ENCODE data around the gene THSD8. TPM values are rescaled to one million over a fixed set of nuclear protein-coding genes. Genes with fewer than 3 reads are reported as not detected.
"Not testable (repeated sequence)": the region's sequence is repeated elsewhere in the genome, so short reads cannot be mapped to it uniquely, and the experiment has no call there.

The THSD8 gene
- polyA plus RNA-seq, 1 donor from 2014 or later: 6.4 TPM

- H3K9me3 Mint-ChIP-seq: peaks cover 0 to 13% (median 0%) of the 10 kb centered on the region in 3 donors
- peak overlapping the region; percentile 2 to 79 (median 62) for H3K4me3 Mint-ChIP-seq
- H3K4me1 Mint-ChIP-seq: peaks cover 5 to 27% (median 17%) of the 10 kb centered on the region in 3 donors
- peaks cover 71% of the 10 kb centered on the region for H3K27me3 Mint-ChIP-seq
- H3K36me3 Mint-ChIP-seq: no peaks in the 10 kb centered on the region
- peak overlapping the region in 1 of 3 donors; percentile 15 for H3K27ac Mint-ChIP-seq
These were observed 37.3 kb downstream of the THSD8 start for GRCh38 chr19:12838886-12839756.

DNA sequence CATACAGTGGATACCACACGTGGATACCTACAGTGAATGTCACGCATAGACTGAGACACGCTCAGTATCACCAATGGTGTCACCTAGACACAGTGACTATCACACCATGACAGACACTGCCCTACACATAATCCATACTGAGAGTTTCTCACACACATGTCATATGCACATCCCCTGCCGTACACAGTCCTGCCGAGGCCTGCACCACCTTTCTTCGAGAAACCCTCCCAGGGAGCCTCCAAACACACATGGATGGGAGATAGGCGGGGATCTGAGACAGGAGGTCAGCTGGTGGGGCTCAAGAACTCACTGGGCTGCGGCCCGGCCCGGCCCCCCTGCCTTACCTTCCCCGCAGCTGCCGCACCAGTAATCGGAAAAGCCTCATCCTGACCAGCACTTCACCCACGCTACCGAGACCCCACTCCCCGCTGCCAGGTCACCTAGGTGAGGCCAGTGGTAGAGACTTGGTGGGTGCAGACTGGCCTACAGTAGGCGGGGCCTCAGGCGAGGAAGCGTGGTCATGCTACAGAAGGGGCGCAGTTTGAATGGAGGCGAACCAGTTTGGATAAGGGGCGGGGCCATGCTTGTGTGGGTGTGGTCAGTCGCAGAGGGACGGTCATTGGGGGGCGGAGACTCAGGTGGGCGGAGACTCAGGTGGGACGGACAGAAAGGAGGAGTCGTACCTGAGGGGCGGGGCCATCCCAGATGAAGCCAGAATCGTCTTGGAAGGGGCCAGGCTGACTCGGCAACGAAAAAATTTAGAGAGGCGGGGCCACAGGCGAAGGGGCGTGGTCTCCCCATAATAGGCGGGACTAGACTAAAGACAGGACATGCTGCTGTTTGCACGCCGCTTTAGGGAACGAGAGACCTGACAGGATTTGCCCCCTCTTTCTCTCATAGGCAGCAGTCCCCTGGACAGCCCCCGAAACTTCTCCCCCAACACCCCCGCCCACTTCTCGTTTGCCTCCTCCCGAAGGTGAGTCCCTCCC, 38.5 kb downstream of the THSD8 start:
- Mint-ChIP-seq H3K4me3 (peak overlapping the region in 2 of 4 donors; percentile 24 to 81), H3K4me1 (peaks cover 5 to 22% (median 12%) of the 10 kb centered on the region in 3 donors), H3K27ac (peak overlapping the region in 1 of 3 donors; percentile 52), H3K36me3 (no peaks in the 10 kb centered on the region), H3K9me3 (peaks cover 0 to 10% (median 0%) of the 10 kb centered on the region in 3 donors), H3K27me3 (peaks cover 59% of the 10 kb centered on the region)

GRCh38 chr19:12841094-12841493, 39.2 kb downstream of the THSD8 start:
- H3K27ac Mint-ChIP-seq: peak overlapping the region in 2 of 3 donors; percentile 52 to 69
- no peaks in the 10 kb centered on the region for H3K36me3 Mint-ChIP-seq
- peaks cover 53% of the 10 kb centered on the region for H3K27me3 Mint-ChIP-seq
- H3K9me3 Mint-ChIP-seq: peaks cover 0 to 10% (median 0%) of the 10 kb centered on the region in 3 donors
- H3K4me3 Mint-ChIP-seq: peak overlapping the region in 3 of 4 donors; percentile 24 to 75 (median 34)
- H3K4me1 Mint-ChIP-seq: peaks cover 5 to 18% (median 12%) of the 10 kb centered on the region in 3 donors

GRCh38 chr19:12842511-12842910, 40.6 kb downstream of the THSD8 start:
- peaks cover 1 to 17% (median 12%) of the 10 kb centered on the region in 3 donors for H3K4me1 Mint-ChIP-seq
- no peaks in the 10 kb centered on the region for H3K36me3 Mint-ChIP-seq
- no peak overlapping the region for H3K27ac Mint-ChIP-seq
- H3K4me3 Mint-ChIP-seq: no peak overlapping the region
- H3K9me3 Mint-ChIP-seq: peaks cover 0 to 6% (median 0%) of the 10 kb centered on the region in 3 donors
- H3K27me3 Mint-ChIP-seq: peaks cover 48% of the 10 kb centered on the region

DNA sequence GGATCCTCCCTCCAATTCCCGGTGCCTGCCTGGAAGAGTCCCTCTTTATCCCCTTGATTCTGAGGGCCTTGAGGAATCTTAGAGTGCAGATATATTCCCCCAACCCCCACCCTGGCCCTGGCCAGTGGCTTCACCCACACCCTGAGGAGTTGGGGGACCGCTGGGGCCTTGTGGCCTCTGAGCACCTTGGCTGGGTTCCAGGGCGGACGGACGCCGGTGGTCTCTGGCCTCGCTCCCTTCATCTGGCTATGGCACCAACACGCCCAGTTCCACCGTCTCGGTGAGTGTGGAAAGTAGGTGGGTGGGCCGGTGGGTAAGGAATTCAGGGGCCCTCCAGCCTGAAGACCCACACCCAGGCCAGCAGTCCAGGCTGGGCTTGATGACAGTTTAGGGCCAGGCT, 41.5 kb downstream of the THSD8 start:
- no peak overlapping the region for H3K4me3 Mint-ChIP-seq
- H3K4me1 Mint-ChIP-seq: peaks cover 0 to 18% (median 15%) of the 10 kb centered on the region in 3 donors
- no peaks in the 10 kb centered on the region for H3K36me3 Mint-ChIP-seq
- no peak overlapping the region for H3K27ac Mint-ChIP-seq
- H3K9me3 Mint-ChIP-seq: peaks cover 0 to 6% (median 0%) of the 10 kb centered on the region in 3 donors
- peaks cover 43% of the 10 kb centered on the region for H3K27me3 Mint-ChIP-seq

GRCh38 chr19:12843999-12844732, 42.3 kb downstream of the THSD8 start:
- peaks cover 39% of the 10 kb centered on the region for H3K27me3 Mint-ChIP-seq
- no peak overlapping the region for H3K4me3 Mint-ChIP-seq
- H3K4me1 Mint-ChIP-seq: peaks cover 0 to 17% (median 13%) of the 10 kb centered on the region in 3 donors
- H3K36me3 Mint-ChIP-seq: no peaks in the 10 kb centered on the region
- H3K27ac Mint-ChIP-seq: no peak overlapping the region
- H3K9me3 Mint-ChIP-seq: peaks cover 0 to 6% (median 0%) of the 10 kb centered on the region in 3 donors

DNA sequence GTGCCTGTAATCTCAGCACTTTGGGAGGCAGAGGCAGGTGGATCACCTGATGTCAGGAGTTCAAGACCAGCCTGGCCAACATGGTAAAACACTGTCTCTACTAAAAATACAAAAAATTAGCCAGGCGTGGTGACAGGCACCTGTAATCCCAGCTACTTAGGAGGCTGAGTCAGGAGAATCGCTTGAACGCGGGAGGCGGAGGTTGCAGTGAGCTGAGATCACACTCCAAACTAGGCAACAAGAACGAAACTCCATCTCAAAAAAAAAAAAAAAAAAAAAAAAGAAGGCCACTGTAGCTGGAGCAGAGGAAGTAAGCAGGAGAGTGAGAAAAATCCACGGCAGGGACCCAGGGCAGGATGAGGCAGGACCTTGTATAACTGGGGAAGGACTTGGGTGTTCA, 44.7 kb downstream of the THSD8 start:
- not testable (repeated sequence) for H3K27ac Mint-ChIP-seq, H3K9me3 Mint-ChIP-seq, H3K4me1 Mint-ChIP-seq, H3K36me3 Mint-ChIP-seq
- Mint-ChIP-seq H3K27me3 (peaks cover 16% of the 10 kb centered on the region), H3K4me3 (peak overlapping the region in 1 of 4 donors; percentile 45)

DNA sequence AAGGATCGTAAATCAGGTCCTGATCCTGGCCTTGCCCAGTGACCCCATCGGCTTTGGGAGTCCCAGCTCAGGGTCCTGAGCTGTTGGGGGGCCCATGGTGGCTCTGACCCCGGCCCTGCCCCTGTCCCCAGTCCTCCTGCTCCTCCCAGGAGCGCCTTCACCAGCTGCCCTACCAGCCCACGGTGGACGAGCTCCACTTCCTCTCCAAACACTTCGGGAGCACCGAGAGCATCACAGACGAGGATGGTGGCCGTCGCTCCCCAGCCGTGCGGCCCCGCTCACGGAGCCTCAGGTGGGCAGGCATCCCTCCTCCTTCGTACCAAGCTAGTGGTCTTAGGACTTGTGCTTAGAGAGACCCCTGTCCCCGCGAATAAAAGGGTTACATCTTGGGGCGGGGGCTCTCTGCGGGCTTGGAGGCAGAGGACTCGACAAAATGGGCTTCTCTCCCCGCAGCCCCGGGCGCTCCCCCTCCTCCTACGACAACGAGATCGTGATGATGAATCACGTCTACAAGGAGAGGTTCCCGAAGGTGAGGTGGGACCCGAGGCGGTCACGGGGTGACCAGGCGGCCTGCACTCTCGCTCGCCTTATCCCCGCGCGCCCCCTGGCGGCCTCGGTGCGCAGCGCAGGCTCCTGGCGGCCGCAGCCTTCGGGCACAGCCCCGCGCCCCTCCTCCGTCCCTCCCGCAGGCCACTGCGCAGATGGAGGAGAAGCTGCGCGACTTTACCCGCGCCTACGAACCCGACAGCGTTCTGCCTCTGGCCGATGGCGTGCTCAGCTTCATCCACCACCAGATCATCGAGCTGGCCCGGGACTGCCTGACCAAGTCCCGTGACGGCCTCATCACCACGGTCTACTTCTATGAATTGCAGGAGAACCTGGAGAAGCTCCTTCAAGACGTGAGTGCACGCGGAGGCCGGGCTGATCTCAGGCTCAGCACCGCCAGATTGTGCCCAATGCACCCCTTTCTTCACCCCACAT, 45.6 kb downstream of the THSD8 start:
- Mint-ChIP-seq H3K27ac (no peak overlapping the region), H3K4me3 (peak overlapping the region in 2 of 4 donors; percentile 8 to 72), H3K4me1 (peaks cover 0 to 3% (median 1%) of the 10 kb centered on the region in 3 donors), H3K36me3 (no peaks in the 10 kb centered on the region), H3K9me3 (no peaks in the 10 kb centered on the region), H3K27me3 (peaks cover 12% of the 10 kb centered on the region)

Other genes with a start within 250 kb of the THSD8 start
- 6.7 TPM for gene ZNF490, start 191.3 kb upstream of the THSD8 start, polyA plus RNA-seq
- 13.3 TPM for gene ZNF791, start 191.1 kb upstream of the THSD8 start, polyA plus RNA-seq
- gene MAN2B1, start 135.3 kb upstream of the THSD8 start, polyA plus RNA-seq: 99.6 TPM
- 18.4 TPM for gene WDR83, start 135.3 kb upstream of the THSD8 start, polyA plus RNA-seq
- gene DHPS, start 120.2 kb upstream of the THSD8 start, polyA plus RNA-seq: 111 TPM
- not detected for gene GNG14, start 114.1 kb upstream of the THSD8 start, polyA plus RNA-seq
- gene FBXW9, start 105.4 kb upstream of the THSD8 start, polyA plus RNA-seq: 5.1 TPM
- gene TNPO2, start 78.1 kb upstream of the THSD8 start, polyA plus RNA-seq: 4.2 TPM
- 299 TPM for gene TRIR, start 67.4 kb upstream of the THSD8 start, polyA plus RNA-seq
- gene GET3, start 64.6 kb upstream of the THSD8 start, polyA plus RNA-seq: 64.2 TPM
- not detected for gene BEST2, start 50.3 kb upstream of the THSD8 start, polyA plus RNA-seq
- 6.6 TPM for gene HOOK2, start 26.5 kb upstream of the THSD8 start, polyA plus RNA-seq
- 955 TPM for gene JUNB, start 10.6 kb upstream of the THSD8 start, polyA plus RNA-seq
- 195 TPM for gene PRDX2, start 269 bp upstream of the THSD8 start, polyA plus RNA-seq
- 27.4 TPM for gene RNASEH2A, start 4.5 kb downstream of the THSD8 start, polyA plus RNA-seq
- not detected for gene RTBDN, start 32.5 kb downstream of the THSD8 start, polyA plus RNA-seq
- gene MAST1, start 36.4 kb downstream of the THSD8 start, polyA plus RNA-seq: 1.2 TPM
- gene DNASE2, start 79.4 kb downstream of the THSD8 start, polyA plus RNA-seq: 49.6 TPM
- gene KLF1, start 85.1 kb downstream of the THSD8 start, polyA plus RNA-seq: not detected
- 13.5 TPM for gene GCDH, start 89.1 kb downstream of the THSD8 start, polyA plus RNA-seq
- gene SYCE2, start 117.2 kb downstream of the THSD8 start, polyA plus RNA-seq: not detected
- gene FARSA, start 131.6 kb downstream of the THSD8 start, polyA plus RNA-seq: 56.8 TPM
- gene CALR, start 136.5 kb downstream of the THSD8 start, polyA plus RNA-seq: 158 TPM
- gene RAD23A, start 143.8 kb downstream of the THSD8 start, polyA plus RNA-seq: 132 TPM
- gene GADD45GIP1, start 155.2 kb downstream of the THSD8 start, polyA plus RNA-seq: 84.1 TPM
- gene DAND5, start 167.5 kb downstream of the THSD8 start, polyA plus RNA-seq: not detected
- gene NFIX, start 193.4 kb downstream of the THSD8 start, polyA plus RNA-seq: 0.09 TPM

Data from IgD-negative memory B cell (primary cell).